GM23338 (cell line): ENCODE results near the gene PXK. TPM values are rescaled to one million over a fixed set of nuclear protein-coding genes. Genes with fewer than 3 reads are reported as not detected.

Experiments
- ATAC-seq: fragments of 200-7000 bp; cut with Tn5 transposase; 3 replicates; pipeline ENCODE4 v1.9.1; 2020
- DNase-seq: peaks from one replicate; pipeline ENCODE4 v3.0.0-alpha.2; 2015; ENCODE audit warnings: low spot score
- H2AFZ ChIP-seq: fragments of 200-600 bp; sonication (generic); 2 replicates; pipeline ENCODE4 v1.8.0; 2016; ENCODE audit warnings: antibody characterized with exemption, mild to moderate bottlenecking, moderate library complexity
- H3F3A ChIP-seq: fragments of 200-600 bp; sonication (generic); replicated peaks from 2 replicates; pipeline ENCODE4 v1.8.0; 2017; ENCODE audit warnings: antibody characterized with exemption, mixed run types, low read depth
- H3K27ac ChIP-seq: fragments of 200-600 bp; sonication (generic); 2 replicates; pipeline ENCODE4 v1.6.1; 2016; ENCODE audit warnings: low read depth
- H3K27me3 ChIP-seq: fragments of 200-600 bp; sonication (generic); 2 replicates; pipeline ENCODE4 v1.8.0; 2016; ENCODE audit warnings: mild to moderate bottlenecking, mixed run types, moderate library complexity; ENCODE audit not compliant: insufficient read depth
- H3K36me3 ChIP-seq: fragments of 200-600 bp; sonication (generic); 2 replicates; pipeline ENCODE4 v1.8.0; 2016; ENCODE audit warnings: mild to moderate bottlenecking; ENCODE audit not compliant: insufficient read depth
- H3K4me1 ChIP-seq: fragments of 200-600 bp; sonication (generic); 2 replicates; pipeline ENCODE4 v1.8.0; 2016; ENCODE audit warnings: mild to moderate bottlenecking, moderate library complexity; ENCODE audit not compliant: insufficient read depth
- H3K4me2 ChIP-seq: fragments of 200-600 bp; sonication (generic); 2 replicates; pipeline ENCODE4 v1.7.1; 2017; ENCODE audit warnings: mixed run types
- H3K4me3 ChIP-seq: fragments of 200-600 bp; sonication (generic); 2 replicates; pipeline ENCODE4 v1.6.1; 2016; ENCODE audit warnings: mixed run types
- H3K79me2 ChIP-seq: fragments of 200-600 bp; sonication (generic); replicated peaks from 2 replicates; pipeline ENCODE4 v1.8.0; 2017; ENCODE audit warnings: mild to moderate bottlenecking; ENCODE audit not compliant: insufficient read depth
- H3K9me2 ChIP-seq: fragments of 200-600 bp; sonication (generic); 2 replicates; pipeline ENCODE4 v1.8.0; 2017; ENCODE audit not compliant: insufficient read depth
- H4K20me1 ChIP-seq: fragments of 200-600 bp; sonication (generic); replicated peaks from 2 replicates; pipeline ENCODE4 v1.8.0; 2017; ENCODE audit warnings: mild to moderate bottlenecking; ENCODE audit not compliant: insufficient read depth
- H3K27ac Mint-ChIP-seq: 2 replicates; pipeline ENCODE4 v1.8.0; 2020; ENCODE audit warnings: inconsistent platforms, mild to moderate bottlenecking, moderate library complexity, mixed read lengths
- H3K27me3 Mint-ChIP-seq: 3 replicates; pipeline ENCODE4 v1.8.0; 2022; ENCODE audit warnings: low read depth, mild to moderate bottlenecking, moderate library complexity, mixed read lengths, inconsistent platforms; ENCODE audit not compliant: insufficient read depth, poor library complexity
- H3K36me3 Mint-ChIP-seq: 3 replicates; pipeline ENCODE4 v1.8.0; 2021; ENCODE audit warnings: low read depth, mild to moderate bottlenecking, inconsistent platforms, moderate library complexity, mixed read lengths
- H3K4me1 Mint-ChIP-seq: 3 replicates; pipeline ENCODE4 v1.8.0; 2020; ENCODE audit warnings: mild to moderate bottlenecking, inconsistent platforms, mixed read lengths
- H3K4me3 Mint-ChIP-seq: 3 replicates; pipeline ENCODE4 v1.8.0; 2021; ENCODE audit warnings: moderate library complexity, mild to moderate bottlenecking, inconsistent platforms, mixed read lengths
- H3K9me3 Mint-ChIP-seq: 3 replicates; pipeline ENCODE4 v1.8.0; 2020; ENCODE audit warnings: moderate library complexity, mild to moderate bottlenecking, inconsistent platforms, mixed read lengths
- CREB1 ChIP-seq: fragments of 250-450 bp; sonication (Bioruptor Pico); IDR thresholded peaks from 2 replicates; pipeline ENCODE4 v1.5.0; 2020; ENCODE audit warnings: low read depth, mild to moderate bottlenecking, moderate library complexity
- ETS1 ChIP-seq: IDR thresholded peaks from 2 replicates; pipeline ENCODE4 v1.6.1; 2016; ENCODE audit warnings: antibody characterized with exemption
- EZH2 ChIP-seq: fragments of 200-600 bp; sonication (generic); IDR thresholded peaks from one replicate; pipeline ENCODE4 v1.8.0; 2017; ENCODE audit warnings: antibody characterized with exemption, mild to moderate bottlenecking, low read depth; ENCODE audit not compliant: unreplicated experiment
- EZH2phosphoT487 ChIP-seq: fragments of 200-600 bp; sonication (generic); IDR thresholded peaks from one replicate; pipeline ENCODE4 v1.8.1; 2018; ENCODE audit warnings: antibody characterized with exemption; ENCODE audit not compliant: unreplicated experiment
- JUNB ChIP-seq: IDR thresholded peaks from one replicate; pipeline ENCODE4 v1.6.1; 2016; ENCODE audit warnings: antibody characterized with exemption; ENCODE audit not compliant: unreplicated experiment
- NANOG ChIP-seq: IDR thresholded peaks from 2 replicates; pipeline ENCODE4 v1.6.1; 2016; ENCODE audit warnings: antibody characterized with exemption, borderline replicate concordance
- POLR2AphosphoS5 ChIP-seq: IDR thresholded peaks from 2 replicates; pipeline ENCODE4 v1.6.1; 2016; ENCODE audit warnings: antibody characterized with exemption, low read depth
- REST ChIP-seq: IDR thresholded peaks from one replicate; pipeline ENCODE4 v1.6.1; 2018; ENCODE audit warnings: antibody characterized with exemption; ENCODE audit not compliant: unreplicated experiment
- STAT1 ChIP-seq: IDR thresholded peaks from one replicate; pipeline ENCODE4 v1.6.1; 2016; ENCODE audit warnings: antibody characterized with exemption; ENCODE audit not compliant: unreplicated experiment
- ZNF114 ChIP-seq: fragments of 250-450 bp; sonication (Bioruptor Pico); IDR thresholded peaks from 2 replicates; pipeline ENCODE4 v1.5.0; 2020; ENCODE audit warnings: mild to moderate bottlenecking, moderate library complexity
- ZNF331 ChIP-seq: fragments of 250-450 bp; sonication (Bioruptor Pico); IDR thresholded peaks from 2 replicates; pipeline ENCODE4 v1.5.0; 2020; ENCODE audit warnings: low read depth, mild to moderate bottlenecking, moderate library complexity
- polyA plus RNA-seq: library from polyadenylated mRNA; unstranded; fragments of >200 nt; fragmentation: Nextera tagmentation; extraction: Ambion mirVana; gene quantifications from 2 replicates; pipeline ENCODE4 v1.2.1, GENCODE V29; 2016
- total RNA-seq: library from RNA; depleted of rRNA; stranded (reverse); fragments of >200 nt; shearing (Covaris generic); gene quantifications from 2 replicates; pipeline ENCODE4 v1.2.3, GENCODE V29; 2014
- TF ChIP-seq, protein P1 (sequence below): fragments of 250-450 bp; sonication (Bioruptor Pico); IDR thresholded peaks from 2 replicates; pipeline ENCODE4 v1.5.0; 2020; ENCODE audit warnings: mild to moderate bottlenecking, moderate library complexity
- TF ChIP-seq, protein P2 (sequence below), 2 experiments: fragments of 200-600 bp in 1 of 2; sonication (generic) in 1 of 2; conservative IDR thresholded peaks; 2 replicates each; pipeline versions ENCODE4 v1.5.1 to v1.6.1; 2016 to 2017; ENCODE audit warnings: antibody characterized with exemption in 2 of 2, low read depth in 2 of 2, mild to moderate bottlenecking in 2 of 2, moderate library complexity in 1 of 2

The PXK gene
- total and polyA plus RNA-seq, 2 experiments from 2014 or later, result 6.4 to 6.5 TPM

GRCh38 chr3:58350627-58351013 is 17.9 kb downstream of the PXK start:
- H3K4me2 ChIP-seq, result no peak overlapping the region
- peaks cover 13% of the 10 kb centered on the region for H3K4me1 Mint-ChIP-seq
- no peaks in the 10 kb centered on the region; the same call in 1 of the 2 replicates for H3K79me2 ChIP-seq
- H3K27ac Mint-ChIP-seq, result no peak overlapping the region
- no peaks in the 10 kb centered on the region for H3K36me3 ChIP-seq
- DNase-seq (no peak), ATAC-seq (no peak)
- H3K4me3 Mint-ChIP-seq, result no peak overlapping the region
- H3K27ac ChIP-seq, result no peak overlapping the region
- H3K27me3 Mint-ChIP-seq, result peaks cover 3% of the 10 kb centered on the region
- no peaks in the 10 kb centered on the region for H3K27me3 ChIP-seq
- H3K36me3 Mint-ChIP-seq, result no peaks in the 10 kb centered on the region
- H4K20me1 ChIP-seq, result no peaks in the 10 kb centered on the region
- H2AFZ ChIP-seq, result no peak overlapping the region
- no peak overlapping the region for H3K4me3 ChIP-seq
- no peaks in the 10 kb centered on the region for H3F3A ChIP-seq
- H3K9me2 ChIP-seq, result no peaks in the 10 kb centered on the region
- TF ChIP-seq CREB1 (CRISPR knock-in tag), result no peak
- TF ChIP-seq EZH2, result no peak
- TF ChIP-seq ZNF331 (CRISPR knock-in tag), result no peak
- TF ChIP-seq, protein P1, sequence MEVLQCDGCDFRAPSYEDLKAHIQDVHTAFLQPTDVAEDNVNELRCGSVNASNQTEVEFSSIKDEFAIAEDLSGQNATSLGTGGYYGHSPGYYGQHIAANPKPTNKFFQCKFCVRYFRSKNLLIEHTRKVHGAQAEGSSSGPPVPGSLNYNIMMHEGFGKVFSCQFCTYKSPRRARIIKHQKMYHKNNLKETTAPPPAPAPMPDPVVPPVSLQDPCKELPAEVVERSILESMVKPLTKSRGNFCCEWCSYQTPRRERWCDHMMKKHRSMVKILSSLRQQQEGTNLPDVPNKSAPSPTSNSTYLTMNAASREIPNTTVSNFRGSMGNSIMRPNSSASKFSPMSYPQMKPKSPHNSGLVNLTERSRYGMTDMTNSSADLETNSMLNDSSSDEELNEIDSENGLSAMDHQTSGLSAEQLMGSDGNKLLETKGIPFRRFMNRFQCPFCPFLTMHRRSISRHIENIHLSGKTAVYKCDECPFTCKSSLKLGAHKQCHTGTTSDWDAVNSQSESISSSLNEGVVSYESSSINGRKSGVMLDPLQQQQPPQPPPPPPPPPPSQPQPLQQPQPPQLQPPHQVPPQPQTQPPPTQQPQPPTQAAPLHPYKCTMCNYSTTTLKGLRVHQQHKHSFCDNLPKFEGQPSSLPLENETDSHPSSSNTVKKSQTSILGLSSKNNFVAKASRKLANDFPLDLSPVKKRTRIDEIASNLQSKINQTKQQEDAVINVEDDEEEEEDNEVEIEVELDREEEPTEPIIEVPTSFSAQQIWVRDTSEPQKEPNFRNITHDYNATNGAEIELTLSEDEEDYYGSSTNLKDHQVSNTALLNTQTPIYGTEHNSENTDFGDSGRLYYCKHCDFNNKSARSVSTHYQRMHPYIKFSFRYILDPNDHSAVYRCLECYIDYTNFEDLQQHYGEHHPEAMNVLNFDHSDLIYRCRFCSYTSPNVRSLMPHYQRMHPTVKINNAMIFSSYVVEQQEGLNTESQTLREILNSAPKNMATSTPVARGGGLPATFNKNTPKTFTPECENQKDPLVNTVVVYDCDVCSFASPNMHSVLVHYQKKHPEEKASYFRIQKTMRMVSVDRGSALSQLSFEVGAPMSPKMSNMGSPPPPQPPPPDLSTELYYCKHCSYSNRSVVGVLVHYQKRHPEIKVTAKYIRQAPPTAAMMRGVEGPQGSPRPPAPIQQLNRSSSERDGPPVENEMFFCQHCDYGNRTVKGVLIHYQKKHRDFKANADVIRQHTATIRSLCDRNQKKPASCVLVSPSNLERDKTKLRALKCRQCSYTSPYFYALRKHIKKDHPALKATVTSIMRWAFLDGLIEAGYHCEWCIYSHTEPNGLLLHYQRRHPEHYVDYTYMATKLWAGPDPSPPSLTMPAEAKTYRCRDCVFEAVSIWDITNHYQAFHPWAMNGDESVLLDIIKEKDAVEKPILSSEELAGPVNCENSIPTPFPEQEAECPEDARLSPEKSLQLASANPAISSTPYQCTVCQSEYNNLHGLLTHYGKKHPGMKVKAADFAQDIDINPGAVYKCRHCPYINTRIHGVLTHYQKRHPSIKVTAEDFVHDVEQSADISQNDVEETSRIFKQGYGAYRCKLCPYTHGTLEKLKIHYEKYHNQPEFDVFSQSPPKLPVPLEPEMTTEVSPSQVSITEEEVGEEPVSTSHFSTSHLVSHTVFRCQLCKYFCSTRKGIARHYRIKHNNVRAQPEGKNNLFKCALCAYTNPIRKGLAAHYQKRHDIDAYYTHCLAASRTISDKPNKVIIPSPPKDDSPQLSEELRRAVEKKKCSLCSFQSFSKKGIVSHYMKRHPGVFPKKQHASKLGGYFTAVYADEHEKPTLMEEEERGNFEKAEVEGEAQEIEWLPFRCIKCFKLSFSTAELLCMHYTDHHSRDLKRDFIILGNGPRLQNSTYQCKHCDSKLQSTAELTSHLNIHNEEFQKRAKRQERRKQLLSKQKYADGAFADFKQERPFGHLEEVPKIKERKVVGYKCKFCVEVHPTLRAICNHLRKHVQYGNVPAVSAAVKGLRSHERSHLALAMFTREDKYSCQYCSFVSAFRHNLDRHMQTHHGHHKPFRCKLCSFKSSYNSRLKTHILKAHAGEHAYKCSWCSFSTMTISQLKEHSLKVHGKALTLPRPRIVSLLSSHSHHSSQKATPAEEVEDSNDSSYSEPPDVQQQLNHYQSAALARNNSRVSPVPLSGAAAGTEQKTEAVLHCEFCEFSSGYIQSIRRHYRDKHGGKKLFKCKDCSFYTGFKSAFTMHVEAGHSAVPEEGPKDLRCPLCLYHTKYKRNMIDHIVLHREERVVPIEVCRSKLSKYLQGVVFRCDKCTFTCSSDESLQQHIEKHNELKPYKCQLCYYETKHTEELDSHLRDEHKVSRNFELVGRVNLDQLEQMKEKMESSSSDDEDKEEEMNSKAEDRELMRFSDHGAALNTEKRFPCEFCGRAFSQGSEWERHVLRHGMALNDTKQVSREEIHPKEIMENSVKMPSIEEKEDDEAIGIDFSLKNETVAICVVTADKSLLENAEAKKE, result no peak
- TF ChIP-seq JUNB, result no peak
- TF ChIP-seq POLR2AphosphoS5, result no peak
- no peak for TF ChIP-seq ZNF114 (CRISPR knock-in tag)
- TF ChIP-seq REST, result no peak
- TF ChIP-seq, protein P2, sequence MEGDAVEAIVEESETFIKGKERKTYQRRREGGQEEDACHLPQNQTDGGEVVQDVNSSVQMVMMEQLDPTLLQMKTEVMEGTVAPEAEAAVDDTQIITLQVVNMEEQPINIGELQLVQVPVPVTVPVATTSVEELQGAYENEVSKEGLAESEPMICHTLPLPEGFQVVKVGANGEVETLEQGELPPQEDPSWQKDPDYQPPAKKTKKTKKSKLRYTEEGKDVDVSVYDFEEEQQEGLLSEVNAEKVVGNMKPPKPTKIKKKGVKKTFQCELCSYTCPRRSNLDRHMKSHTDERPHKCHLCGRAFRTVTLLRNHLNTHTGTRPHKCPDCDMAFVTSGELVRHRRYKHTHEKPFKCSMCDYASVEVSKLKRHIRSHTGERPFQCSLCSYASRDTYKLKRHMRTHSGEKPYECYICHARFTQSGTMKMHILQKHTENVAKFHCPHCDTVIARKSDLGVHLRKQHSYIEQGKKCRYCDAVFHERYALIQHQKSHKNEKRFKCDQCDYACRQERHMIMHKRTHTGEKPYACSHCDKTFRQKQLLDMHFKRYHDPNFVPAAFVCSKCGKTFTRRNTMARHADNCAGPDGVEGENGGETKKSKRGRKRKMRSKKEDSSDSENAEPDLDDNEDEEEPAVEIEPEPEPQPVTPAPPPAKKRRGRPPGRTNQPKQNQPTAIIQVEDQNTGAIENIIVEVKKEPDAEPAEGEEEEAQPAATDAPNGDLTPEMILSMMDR (conservative IDR thresholded peaks at IDR 0.05; ENCODE audit: low read depth in 2 of 2), result no peak
- no peak for TF ChIP-seq STAT1
- no peak for TF ChIP-seq EZH2phosphoT487
- TF ChIP-seq ETS1, result no peak
- no peak for TF ChIP-seq NANOG
- peaks cover 10% of the 10 kb centered on the region; the same call in 1 of the 2 replicates for H3K4me1 ChIP-seq
- no peaks in the 10 kb centered on the region for H3K9me3 Mint-ChIP-seq
